ENCODE results near the gene SUFU.

DNA sequence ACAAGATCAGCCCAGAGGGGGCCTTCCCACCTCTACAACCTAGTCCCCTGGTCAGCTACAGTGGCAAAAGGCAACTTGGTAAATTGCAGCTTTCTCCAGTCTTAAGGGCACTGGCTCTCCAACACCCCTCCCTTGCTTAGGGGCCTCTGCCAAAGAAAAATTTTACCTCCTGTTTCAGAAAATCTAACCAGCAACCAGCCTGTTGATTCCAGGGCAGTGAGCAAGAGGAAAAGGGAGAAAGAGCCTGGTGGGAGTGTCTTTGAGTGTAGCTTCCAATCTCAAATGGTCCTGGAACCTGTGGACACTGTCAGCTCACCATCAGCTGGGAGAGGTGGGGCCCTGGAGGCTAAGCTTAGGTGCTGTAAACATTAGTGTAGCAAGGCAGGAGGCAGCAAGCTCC, 24.1 kb upstream of the SUFU start:
- TF ChIP-seq POLR2AphosphoS5 (IDR thresholded peaks at IDR 0.05; ENCODE audit: insufficient read depth in 1 of 2, low read depth in 1 of 2) (no peak), CTCF (IDR thresholded peaks at IDR 0.05) (no peak)

Measured in vagina (tissue), 2 donors.